ENCODE data around the gene IL36RN. TPM values are rescaled to one million over a fixed set of nuclear protein-coding genes. Genes with fewer than 3 reads are reported as not detected.

Gene IL36RN
- total and polyA plus RNA-seq, 11 donors = not detected

DNA sequence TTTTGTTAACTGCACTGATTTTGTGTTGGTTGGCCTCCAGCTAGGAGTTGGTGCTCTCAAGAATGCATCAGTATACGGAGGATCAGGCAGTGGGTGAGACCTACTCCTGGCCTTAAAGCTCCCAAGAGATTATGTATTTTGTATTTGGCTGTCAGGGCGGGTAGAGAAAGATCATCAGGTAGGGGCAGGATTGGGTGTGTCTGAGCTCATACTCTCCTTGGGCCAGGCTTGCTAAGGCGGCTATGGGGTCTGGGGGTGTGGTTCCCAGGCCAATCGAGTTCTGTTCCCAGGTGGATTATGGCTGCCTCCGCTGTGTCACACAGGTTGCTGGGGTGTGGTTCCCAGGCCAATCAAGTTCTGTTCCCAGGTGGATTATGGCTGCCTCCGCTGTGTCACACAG, 39.5 kb downstream of the IL36RN start:
- no peak for ATAC-seq
- H3K36me3 ChIP-seq = no peaks in the 10 kb centered on the region
- H3K4me3 ChIP-seq = no peak overlapping the region
- H3K27ac ChIP-seq = no peak overlapping the region
- 84 to 94% (median 93%) methylated on average over 5 to 6 of the region's 6 CpGs for WGBS, 4 donors
- DNase-seq = no peak
- no peak for TF ChIP-seq POLR2A (IDR thresholded peaks at IDR 0.05)
- TF ChIP-seq, protein P1, sequence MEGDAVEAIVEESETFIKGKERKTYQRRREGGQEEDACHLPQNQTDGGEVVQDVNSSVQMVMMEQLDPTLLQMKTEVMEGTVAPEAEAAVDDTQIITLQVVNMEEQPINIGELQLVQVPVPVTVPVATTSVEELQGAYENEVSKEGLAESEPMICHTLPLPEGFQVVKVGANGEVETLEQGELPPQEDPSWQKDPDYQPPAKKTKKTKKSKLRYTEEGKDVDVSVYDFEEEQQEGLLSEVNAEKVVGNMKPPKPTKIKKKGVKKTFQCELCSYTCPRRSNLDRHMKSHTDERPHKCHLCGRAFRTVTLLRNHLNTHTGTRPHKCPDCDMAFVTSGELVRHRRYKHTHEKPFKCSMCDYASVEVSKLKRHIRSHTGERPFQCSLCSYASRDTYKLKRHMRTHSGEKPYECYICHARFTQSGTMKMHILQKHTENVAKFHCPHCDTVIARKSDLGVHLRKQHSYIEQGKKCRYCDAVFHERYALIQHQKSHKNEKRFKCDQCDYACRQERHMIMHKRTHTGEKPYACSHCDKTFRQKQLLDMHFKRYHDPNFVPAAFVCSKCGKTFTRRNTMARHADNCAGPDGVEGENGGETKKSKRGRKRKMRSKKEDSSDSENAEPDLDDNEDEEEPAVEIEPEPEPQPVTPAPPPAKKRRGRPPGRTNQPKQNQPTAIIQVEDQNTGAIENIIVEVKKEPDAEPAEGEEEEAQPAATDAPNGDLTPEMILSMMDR (IDR thresholded peaks at IDR 0.05) = no peak
- H3K27me3 ChIP-seq = peaks cover 0 to 4% (median 0%) of the 10 kb centered on the region in 9 donors
- H3K4me1 ChIP-seq = peaks cover 0 to 13% (median 0%) of the 10 kb centered on the region in 12 donors
- H3K9me3 ChIP-seq = peaks cover 0 to 19% (median 0%) of the 10 kb centered on the region in 12 donors
- intact Hi-C loops (cut with DNase I) = no loop called here

DNA sequence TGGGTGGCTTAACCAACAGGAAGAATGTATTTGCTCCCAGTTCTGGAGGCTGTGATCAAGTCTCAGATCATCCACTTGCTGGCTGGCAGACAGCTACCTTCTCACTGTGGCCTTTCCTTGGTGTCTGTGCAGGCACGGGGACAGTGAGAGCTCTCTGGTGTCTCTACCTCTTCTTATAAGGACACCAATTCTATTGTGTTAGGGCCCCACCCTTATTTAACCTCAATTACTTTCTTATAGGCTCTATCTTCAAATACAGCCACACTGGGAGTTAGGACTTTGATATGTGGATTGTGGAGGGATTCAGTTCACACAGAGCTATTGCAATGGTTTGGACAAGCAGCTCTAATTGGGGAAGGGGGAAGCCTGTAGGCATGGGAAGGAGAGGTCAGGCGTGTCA, 43.1 kb downstream of the IL36RN start:
- ATAC-seq (no peak), DNase-seq (no peak)
- no peak overlapping the region for H3K4me3 ChIP-seq
- H3K4me1 ChIP-seq = peaks cover 0 to 12% (median 0%) of the 10 kb centered on the region in 12 donors
- no peaks in the 10 kb centered on the region for H3K36me3 ChIP-seq
- no peak for TF ChIP-seq POLR2A (IDR thresholded peaks at IDR 0.05)
- TF ChIP-seq, protein P1 (IDR thresholded peaks at IDR 0.05) = no peak
- no peak overlapping the region for H3K27ac ChIP-seq
- intact Hi-C loops (cut with DNase I) = no loop called here
- peaks cover 0 to 4% (median 0%) of the 10 kb centered on the region in 9 donors for H3K27me3 ChIP-seq
- WGBS, 4 donors = 88 to 99% (median 96%) methylated on average over 2 of the region's 2 CpGs
- peaks cover 0 to 4% (median 0%) of the 10 kb centered on the region in 12 donors for H3K9me3 ChIP-seq

DNA sequence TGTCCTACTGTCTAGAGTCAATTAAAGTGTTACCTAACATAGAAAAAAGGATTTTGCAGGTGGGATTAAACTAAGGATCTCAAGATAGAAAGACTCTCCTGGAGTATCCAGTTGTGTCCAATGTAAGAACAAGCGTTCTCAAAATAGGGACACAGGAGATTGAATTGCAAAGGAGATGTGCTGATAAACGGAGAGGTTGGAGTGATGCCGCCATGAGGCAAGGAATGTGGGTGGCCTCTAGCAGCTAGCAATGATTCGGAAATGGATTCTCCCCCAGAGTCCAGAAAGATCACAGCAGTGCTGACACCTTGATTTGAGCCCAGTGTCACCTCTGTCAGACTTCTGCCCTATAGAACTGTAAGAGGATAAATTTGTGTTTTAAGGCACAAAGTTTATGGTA, 44.3 kb downstream of the IL36RN start:
- Histone ChIP-seq H3K27me3 (peaks cover 0 to 15% (median 0%) of the 10 kb centered on the region in 9 donors), H3K4me3 (no peak overlapping the region), H3K36me3 (no peaks in the 10 kb centered on the region), H3K9me3 (peaks cover 0 to 4% (median 0%) of the 10 kb centered on the region in 12 donors), H3K27ac (no peak overlapping the region), H3K4me1 (peaks cover 0 to 2% (median 0%) of the 10 kb centered on the region in 12 donors)
- 83 to 92% (median 87%) methylated on average over 4 of the region's 4 CpGs for WGBS, 4 donors
- intact Hi-C loops (cut with DNase I) = no loop called here
- ATAC-seq (no peak), DNase-seq (no peak)
- TF ChIP-seq, protein P1 (IDR thresholded peaks at IDR 0.05) = no peak
- no peak for TF ChIP-seq POLR2A (IDR thresholded peaks at IDR 0.05)

DNA sequence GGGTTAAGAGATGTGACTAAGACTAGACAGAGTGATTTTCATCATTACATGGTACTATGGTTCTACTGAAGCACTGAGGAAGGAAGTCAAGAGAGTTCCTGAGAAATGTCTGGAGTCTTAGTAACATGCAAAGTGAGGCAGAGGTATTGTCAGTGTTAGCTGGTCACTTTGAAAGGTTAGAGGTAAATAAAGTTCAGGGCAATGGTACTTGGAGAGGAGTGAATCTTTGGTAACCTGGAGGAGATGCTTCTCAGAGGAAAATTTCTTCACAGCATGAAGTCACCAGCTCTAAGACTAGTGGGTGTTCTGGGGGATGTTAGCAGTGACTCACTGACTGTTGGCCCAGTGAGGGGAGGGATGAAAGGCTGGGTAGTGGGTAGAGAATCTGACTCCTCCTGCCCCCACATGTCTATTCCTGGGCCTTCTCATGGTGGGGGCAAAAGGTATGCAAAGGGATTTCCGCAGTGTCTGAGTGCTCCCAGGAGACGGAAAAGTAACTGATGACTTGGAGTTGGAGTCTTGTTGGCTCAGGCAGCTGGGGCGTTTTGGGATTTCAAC, 45.1 kb downstream of the IL36RN start:
- WGBS, 4 donors = 68 to 74% (median 69%) methylated on average over 3 of the region's 3 CpGs
- Histone ChIP-seq H3K4me1 (no peaks in the 10 kb centered on the region), H3K27me3 (peaks cover 0 to 19% (median 4%) of the 10 kb centered on the region in 9 donors), H3K27ac (no peak overlapping the region), H3K36me3 (no peaks in the 10 kb centered on the region), H3K9me3 (peaks cover 0 to 4% (median 0%) of the 10 kb centered on the region in 12 donors), H3K4me3 (no peak overlapping the region)
- ATAC-seq (no peak), DNase-seq (no peak)
- intact Hi-C loops (cut with DNase I) = no loop called here
- TF ChIP-seq, protein P1 (IDR thresholded peaks at IDR 0.05) = no peak
- no peak for TF ChIP-seq POLR2A (IDR thresholded peaks at IDR 0.05)

Measured in heart left ventricle (tissue), 16 donors.